HG02642 (cell line): ENCODE data around the gene USP16.

Source experiments
- ATAC-seq: cut with Tn5 transposase; IDR thresholded peaks from one replicate; pipeline ENCODE4 v1.9.1; 2021; ENCODE audit warnings: mild to moderate bottlenecking; ENCODE audit not compliant: unreplicated experiment, poor library complexity

The USP16 gene

GRCh38 chr21:29080454-29080941, 56.0 kb downstream of the USP16 start:
- no peak for ATAC-seq

- no peak for ATAC-seq
These were observed 57.8 kb downstream of the USP16 start for GRCh38 chr21:29082046-29082815.

GRCh38 chr21:29083306-29083705, 58.8 kb downstream of the USP16 start:
- no peak for ATAC-seq

GRCh38 chr21:29084372-29084771, 59.9 kb downstream of the USP16 start:
- ATAC-seq, result no peak

GRCh38 chr21:29085106-29085752, 60.8 kb downstream of the USP16 start:
- ATAC-seq, result no peak

GRCh38 chr21:29091033-29091432, 66.6 kb downstream of the USP16 start:
- ATAC-seq, result no peak

GRCh38 chr21:29092102-29092959, 67.9 kb downstream of the USP16 start:
- ATAC-seq, result no peak

GRCh38 chr21:29096218-29097015, 71.9 kb downstream of the USP16 start:
- ATAC-seq, result no peak

- ATAC-seq, result no peak
These were observed 73.7 kb downstream of the USP16 start for GRCh38 chr21:29098156-29098555.

- no peak for ATAC-seq
These were observed 78.4 kb downstream of the USP16 start for GRCh38 chr21:29102791-29103257.
